ENCODE measurements around the gene SPINK1.
"Not testable (repeated sequence)": the region's sequence is repeated elsewhere in the genome, so short reads cannot be mapped to it uniquely, and the experiment has no call there.

- TF ChIP-seq, protein P1, sequence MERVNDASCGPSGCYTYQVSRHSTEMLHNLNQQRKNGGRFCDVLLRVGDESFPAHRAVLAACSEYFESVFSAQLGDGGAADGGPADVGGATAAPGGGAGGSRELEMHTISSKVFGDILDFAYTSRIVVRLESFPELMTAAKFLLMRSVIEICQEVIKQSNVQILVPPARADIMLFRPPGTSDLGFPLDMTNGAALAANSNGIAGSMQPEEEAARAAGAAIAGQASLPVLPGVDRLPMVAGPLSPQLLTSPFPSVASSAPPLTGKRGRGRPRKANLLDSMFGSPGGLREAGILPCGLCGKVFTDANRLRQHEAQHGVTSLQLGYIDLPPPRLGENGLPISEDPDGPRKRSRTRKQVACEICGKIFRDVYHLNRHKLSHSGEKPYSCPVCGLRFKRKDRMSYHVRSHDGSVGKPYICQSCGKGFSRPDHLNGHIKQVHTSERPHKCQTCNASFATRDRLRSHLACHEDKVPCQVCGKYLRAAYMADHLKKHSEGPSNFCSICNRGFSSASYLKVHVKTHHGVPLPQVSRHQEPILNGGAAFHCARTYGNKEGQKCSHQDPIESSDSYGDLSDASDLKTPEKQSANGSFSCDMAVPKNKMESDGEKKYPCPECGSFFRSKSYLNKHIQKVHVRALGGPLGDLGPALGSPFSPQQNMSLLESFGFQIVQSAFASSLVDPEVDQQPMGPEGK (CRISPR knock-in tag; IDR thresholded peaks at IDR 0.05; ENCODE audit: borderline replicate concordance): not testable (repeated sequence)
- TF ChIP-seq ESRRG (CRISPR knock-in tag; IDR thresholded peaks at IDR 0.05); ARNTL (CRISPR knock-in tag; IDR thresholded peaks at IDR 0.05; ENCODE audit: borderline replicate concordance, low read depth); CSDC2 (CRISPR knock-in tag; IDR thresholded peaks at IDR 0.05); TCF4 (CRISPR knock-in tag; IDR thresholded peaks at IDR 0.05; ENCODE audit: borderline replicate concordance); ZFP3 (CRISPR knock-in tag; IDR thresholded peaks at IDR 0.05); ZNF8 (CRISPR knock-in tag; IDR thresholded peaks at IDR 0.05); ZFP30 (CRISPR knock-in tag; IDR thresholded peaks at IDR 0.05); SNAI2 (CRISPR knock-in tag; IDR thresholded peaks at IDR 0.05): not testable (repeated sequence)
- TF ChIP-seq, protein P2, sequence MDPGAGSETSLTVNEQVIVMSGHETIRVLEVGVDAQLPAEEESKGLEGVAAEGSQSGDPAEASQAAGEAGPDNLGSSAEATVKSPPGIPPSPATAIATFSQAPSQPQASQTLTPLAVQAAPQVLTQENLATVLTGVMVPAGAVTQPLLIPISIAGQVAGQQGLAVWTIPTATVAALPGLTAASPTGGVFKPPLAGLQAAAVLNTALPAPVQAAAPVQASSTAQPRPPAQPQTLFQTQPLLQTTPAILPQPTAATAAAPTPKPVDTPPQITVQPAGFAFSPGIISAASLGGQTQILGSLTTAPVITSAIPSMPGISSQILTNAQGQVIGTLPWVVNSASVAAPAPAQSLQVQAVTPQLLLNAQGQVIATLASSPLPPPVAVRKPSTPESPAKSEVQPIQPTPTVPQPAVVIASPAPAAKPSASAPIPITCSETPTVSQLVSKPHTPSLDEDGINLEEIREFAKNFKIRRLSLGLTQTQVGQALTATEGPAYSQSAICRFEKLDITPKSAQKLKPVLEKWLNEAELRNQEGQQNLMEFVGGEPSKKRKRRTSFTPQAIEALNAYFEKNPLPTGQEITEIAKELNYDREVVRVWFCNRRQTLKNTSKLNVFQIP (CRISPR knock-in tag; IDR thresholded peaks at IDR 0.05; ENCODE audit: borderline replicate concordance, low read depth): not testable (repeated sequence)
- TF ChIP-seq, protein P3, sequence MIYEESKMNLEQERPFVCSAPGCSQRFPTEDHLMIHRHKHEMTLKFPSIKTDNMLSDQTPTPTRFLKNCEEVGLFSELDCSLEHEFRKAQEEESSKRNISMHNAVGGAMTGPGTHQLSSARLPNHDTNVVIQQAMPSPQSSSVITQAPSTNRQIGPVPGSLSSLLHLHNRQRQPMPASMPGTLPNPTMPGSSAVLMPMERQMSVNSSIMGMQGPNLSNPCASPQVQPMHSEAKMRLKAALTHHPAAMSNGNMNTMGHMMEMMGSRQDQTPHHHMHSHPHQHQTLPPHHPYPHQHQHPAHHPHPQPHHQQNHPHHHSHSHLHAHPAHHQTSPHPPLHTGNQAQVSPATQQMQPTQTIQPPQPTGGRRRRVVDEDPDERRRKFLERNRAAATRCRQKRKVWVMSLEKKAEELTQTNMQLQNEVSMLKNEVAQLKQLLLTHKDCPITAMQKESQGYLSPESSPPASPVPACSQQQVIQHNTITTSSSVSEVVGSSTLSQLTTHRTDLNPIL (CRISPR knock-in tag; IDR thresholded peaks at IDR 0.05; ENCODE audit: low read depth): not testable (repeated sequence)
- TF ChIP-seq, protein P4, sequence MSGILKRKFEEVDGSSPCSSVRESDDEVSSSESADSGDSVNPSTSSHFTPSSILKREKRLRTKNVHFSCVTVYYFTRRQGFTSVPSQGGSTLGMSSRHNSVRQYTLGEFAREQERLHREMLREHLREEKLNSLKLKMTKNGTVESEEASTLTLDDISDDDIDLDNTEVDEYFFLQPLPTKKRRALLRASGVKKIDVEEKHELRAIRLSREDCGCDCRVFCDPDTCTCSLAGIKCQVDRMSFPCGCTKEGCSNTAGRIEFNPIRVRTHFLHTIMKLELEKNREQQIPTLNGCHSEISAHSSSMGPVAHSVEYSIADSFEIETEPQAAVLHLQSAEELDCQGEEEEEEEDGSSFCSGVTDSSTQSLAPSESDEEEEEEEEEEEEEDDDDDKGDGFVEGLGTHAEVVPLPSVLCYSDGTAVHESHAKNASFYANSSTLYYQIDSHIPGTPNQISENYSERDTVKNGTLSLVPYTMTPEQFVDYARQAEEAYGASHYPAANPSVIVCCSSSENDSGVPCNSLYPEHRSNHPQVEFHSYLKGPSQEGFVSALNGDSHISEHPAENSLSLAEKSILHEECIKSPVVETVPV (CRISPR knock-in tag; IDR thresholded peaks at IDR 0.05): not testable (repeated sequence)
Observed at GRCh38 chr5:147827017-147827416, 4.5 kb downstream of the SPINK1 start.

Data from SK-N-SH treated with all-trans-retinoic acid at 6 μM for 48 hours (cell line).